Suprapubic skin (tissue), 4 donors: Measurements from ENCODE around the gene AP3B1. TPM values are rescaled to one million over a fixed set of nuclear protein-coding genes. Genes with fewer than 3 reads are reported as not detected.

Experiments
- DNase-seq, 2 donors: peaks; one replicate each; pipeline ENCODE4 v3.0.0-alpha.2; 2019; ENCODE audit warnings: low spot score in 2 of 2
- H3K27ac ChIP-seq: fragments of 200-600 bp; sonication (generic); one replicate; pipeline ENCODE4 v1.5.1; 2019
- H3K27me3 ChIP-seq: fragments of 200-600 bp; sonication (generic); one replicate; pipeline ENCODE4 v1.5.1; 2019
- H3K36me3 ChIP-seq: fragments of 200-600 bp; sonication (generic); one replicate; pipeline ENCODE4 v1.5.1; 2019
- H3K4me1 ChIP-seq: fragments of 200-600 bp; sonication (generic); one replicate; pipeline ENCODE4 v1.5.1; 2019
- H3K4me3 ChIP-seq: fragments of 200-600 bp; sonication (generic); one replicate; pipeline ENCODE4 v1.5.1; 2019; ENCODE audit warnings: mild to moderate bottlenecking
- H3K9me3 ChIP-seq: fragments of 200-600 bp; sonication (generic); one replicate; pipeline ENCODE4 v1.5.1; 2019
- EP300 ChIP-seq: sonication (generic); formaldehyde crosslinking; IDR thresholded peaks from one replicate; pipeline ENCODE4 v1.6.1; 2017; ENCODE audit warnings: antibody characterized with exemption
- POLR2A ChIP-seq, 2 donors: fragments of 450-650 bp; IDR thresholded peaks; one replicate each; pipeline ENCODE4 v1.6.1; 2017; ENCODE audit warnings: antibody characterized with exemption in 2 of 2, mild to moderate bottlenecking in 2 of 2, moderate library complexity in 2 of 2
- POLR2AphosphoS5 ChIP-seq, 3 donors: sonication (generic); formaldehyde crosslinking; IDR thresholded peaks; one replicate each; pipeline ENCODE4 v1.6.1; 2017; ENCODE audit warnings: antibody characterized with exemption in 3 of 3
- WGBS: methylation state at CpG from one replicate; pipeline ENCODE4 v1.1.5; 2018; 5-methylcytosine and 5-hydroxymethylcytosine counted together
- total RNA-seq, 4 donors: library from RNA; depleted of rRNA; stranded (reverse); fragments of >200 nt; gene quantifications; one replicate each; pipeline ENCODE4 v1.1.0, GENCODE V29; 2016
- TF ChIP-seq, protein P1 (sequence below), 2 donors: fragments of 200-600 bp in 1 of 2; fragments of 450-650 bp in 1 of 2; sonication (generic) in 1 of 2; IDR thresholded peaks; one replicate each; pipeline ENCODE4 v1.5.1; 2016 to 2019; ENCODE audit warnings: antibody characterized with exemption in 2 of 2, mild to moderate bottlenecking in 1 of 2, moderate library complexity in 1 of 2

Gene AP3B1
- total RNA-seq, 4 donors from 2014 or later, result 32.2 to 44.0 (median 33.1) TPM

GRCh38 chr5:78064941-78065472 is 229.5 kb downstream of the AP3B1 start:
- TF ChIP-seq EP300, result no peak
- no peak for TF ChIP-seq POLR2A (IDR thresholded peaks at IDR 0.05)
- TF ChIP-seq POLR2AphosphoS5 (IDR thresholded peaks at IDR 0.05), result no peak
- TF ChIP-seq, protein P1, sequence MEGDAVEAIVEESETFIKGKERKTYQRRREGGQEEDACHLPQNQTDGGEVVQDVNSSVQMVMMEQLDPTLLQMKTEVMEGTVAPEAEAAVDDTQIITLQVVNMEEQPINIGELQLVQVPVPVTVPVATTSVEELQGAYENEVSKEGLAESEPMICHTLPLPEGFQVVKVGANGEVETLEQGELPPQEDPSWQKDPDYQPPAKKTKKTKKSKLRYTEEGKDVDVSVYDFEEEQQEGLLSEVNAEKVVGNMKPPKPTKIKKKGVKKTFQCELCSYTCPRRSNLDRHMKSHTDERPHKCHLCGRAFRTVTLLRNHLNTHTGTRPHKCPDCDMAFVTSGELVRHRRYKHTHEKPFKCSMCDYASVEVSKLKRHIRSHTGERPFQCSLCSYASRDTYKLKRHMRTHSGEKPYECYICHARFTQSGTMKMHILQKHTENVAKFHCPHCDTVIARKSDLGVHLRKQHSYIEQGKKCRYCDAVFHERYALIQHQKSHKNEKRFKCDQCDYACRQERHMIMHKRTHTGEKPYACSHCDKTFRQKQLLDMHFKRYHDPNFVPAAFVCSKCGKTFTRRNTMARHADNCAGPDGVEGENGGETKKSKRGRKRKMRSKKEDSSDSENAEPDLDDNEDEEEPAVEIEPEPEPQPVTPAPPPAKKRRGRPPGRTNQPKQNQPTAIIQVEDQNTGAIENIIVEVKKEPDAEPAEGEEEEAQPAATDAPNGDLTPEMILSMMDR (IDR thresholded peaks at IDR 0.05), result no peak
- no peaks in the 10 kb centered on the region for H3K27me3 ChIP-seq
- no peaks in the 10 kb centered on the region for H3K4me1 ChIP-seq
- no peak overlapping the region for H3K27ac ChIP-seq
- DNase-seq, result no peak
- no peaks in the 10 kb centered on the region for H3K36me3 ChIP-seq
- H3K9me3 ChIP-seq, result peaks cover 6% of the 10 kb centered on the region
- WGBS, result 88% methylated on average over 4 of the region's 12 CpGs
- H3K4me3 ChIP-seq, result no peak overlapping the region

DNA sequence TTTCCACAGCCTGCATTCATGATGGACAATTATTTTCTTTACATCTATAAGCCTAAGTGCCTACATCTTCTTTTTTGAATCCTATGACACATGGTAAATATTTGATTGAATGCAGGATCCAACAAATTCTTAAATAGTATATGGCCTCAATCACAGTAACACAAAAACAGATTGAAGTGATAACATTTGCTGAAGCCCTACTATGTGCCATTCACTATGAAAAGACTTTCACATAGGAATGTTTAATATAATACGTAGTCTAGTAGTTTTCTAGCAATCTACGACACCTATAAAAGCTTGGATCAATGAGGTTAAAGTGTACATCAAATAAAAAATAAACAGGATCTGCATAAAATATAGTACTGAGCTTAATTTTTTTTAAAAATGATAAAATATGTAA is 231.0 kb downstream of the AP3B1 start:
- WGBS, result 97% methylated on average over 2 of the region's 2 CpGs
- no peak overlapping the region for H3K27ac ChIP-seq
- TF ChIP-seq POLR2A (IDR thresholded peaks at IDR 0.05) (no peak), POLR2AphosphoS5 (IDR thresholded peaks at IDR 0.05) (no peak), EP300 (no peak)
- TF ChIP-seq, protein P1 (IDR thresholded peaks at IDR 0.05), result no peak

GRCh38 chr5:78062645-78063044 is 231.9 kb downstream of the AP3B1 start:
- 90% methylated on average over 4 of the region's 4 CpGs for WGBS
- Histone ChIP-seq H3K27ac (no peak overlapping the region), H3K27me3 (no peaks in the 10 kb centered on the region), H3K4me3 (no peak overlapping the region), H3K4me1 (no peaks in the 10 kb centered on the region), H3K9me3 (peaks cover 4% of the 10 kb centered on the region), H3K36me3 (no peaks in the 10 kb centered on the region)
- DNase-seq, result no peak
- TF ChIP-seq, protein P1 (IDR thresholded peaks at IDR 0.05), result no peak
- no peak for TF ChIP-seq POLR2AphosphoS5 (IDR thresholded peaks at IDR 0.05)
- no peak for TF ChIP-seq EP300
- TF ChIP-seq POLR2A (IDR thresholded peaks at IDR 0.05), result no peak

More for the DNA sequence above, 231.0 kb downstream of the AP3B1 start:
- Histone ChIP-seq H3K27me3 (no peaks in the 10 kb centered on the region), H3K36me3 (no peaks in the 10 kb centered on the region), H3K9me3 (peaks cover 6% of the 10 kb centered on the region), H3K4me1 (no peaks in the 10 kb centered on the region), H3K4me3 (no peak overlapping the region)
- no peak for DNase-seq

GRCh38 chr5:78060421-78060820 is 234.1 kb downstream of the AP3B1 start:
- Histone ChIP-seq H3K27ac (no peak overlapping the region), H3K9me3 (no peaks in the 10 kb centered on the region), H3K4me1 (no peaks in the 10 kb centered on the region), H3K4me3 (no peak overlapping the region), H3K36me3 (no peaks in the 10 kb centered on the region), H3K27me3 (no peaks in the 10 kb centered on the region)
- 87% methylated on average over 3 of the region's 3 CpGs for WGBS
- no peak for TF ChIP-seq EP300
- DNase-seq, result no peak

GRCh38 chr5:78058625-78059024 is 235.9 kb downstream of the AP3B1 start:
- WGBS, result 98% methylated on average over 2 of the region's 2 CpGs
- Histone ChIP-seq H3K36me3 (no peaks in the 10 kb centered on the region), H3K27ac (no peak overlapping the region)

More at GRCh38 chr5:78058625-78059024, 235.9 kb downstream of the AP3B1 start:
- H3K27me3 ChIP-seq, result no peaks in the 10 kb centered on the region
- no peaks in the 10 kb centered on the region for H3K9me3 ChIP-seq
- TF ChIP-seq, protein P1 (IDR thresholded peaks at IDR 0.05), result no peak
- TF ChIP-seq EP300 (no peak), POLR2A (IDR thresholded peaks at IDR 0.05) (no peak), POLR2AphosphoS5 (IDR thresholded peaks at IDR 0.05) (no peak)
- DNase-seq, result no peak
- H3K4me3 ChIP-seq, result no peak overlapping the region
- H3K4me1 ChIP-seq, result no peaks in the 10 kb centered on the region
